Brain microvascular endothelial cell (primary cell): Measurements from ENCODE around the gene PRKCD.
A peak's percentile ranks its signal among the peaks of the same experiment; 100 is the strongest.

Experiments used
- DNase-seq: peaks from one replicate; pipeline ENCODE4 v3.0.0-alpha.2; 2020
- H3K27ac ChIP-seq: fragments of 250-450 bp; sonication (Bioruptor Pico); 2 replicates; pipeline ENCODE4 v1.5.1; 2020; ENCODE audit warnings: mild to moderate bottlenecking, moderate library complexity
- H3K27me3 ChIP-seq: fragments of 250-450 bp; sonication (Bioruptor Pico); replicated peaks from 2 replicates; pipeline ENCODE4 v1.5.1; 2020; ENCODE audit warnings: mild to moderate bottlenecking
- H3K36me3 ChIP-seq: fragments of 250-450 bp; sonication (Bioruptor Pico); replicated peaks from 2 replicates; pipeline ENCODE4 v1.5.1; 2020; ENCODE audit warnings: mild to moderate bottlenecking
- H3K4me3 ChIP-seq: 2 replicates; pipeline ENCODE4 v1.5.1; 2011; ENCODE audit warnings: low read depth, mild to moderate bottlenecking, control low read depth, low read length, moderate library complexity
- in situ Hi-C: cut with HindIII; loops from 2 replicates; pipeline ENCODE4 v1.10.0; 2017; ENCODE audit warnings: low sequenced_read_pairs, low pct_ligation_motif_present
- TF ChIP-seq, protein P1 (sequence below): IDR thresholded peaks from 2 replicates; pipeline ENCODE4 v1.5.1; 2011; ENCODE audit warnings: low read depth, mild to moderate bottlenecking, moderate library complexity, low read length, control low read depth, inconsistent platforms; ENCODE audit errors: missing control alignments

PRKCD gene

DNA sequence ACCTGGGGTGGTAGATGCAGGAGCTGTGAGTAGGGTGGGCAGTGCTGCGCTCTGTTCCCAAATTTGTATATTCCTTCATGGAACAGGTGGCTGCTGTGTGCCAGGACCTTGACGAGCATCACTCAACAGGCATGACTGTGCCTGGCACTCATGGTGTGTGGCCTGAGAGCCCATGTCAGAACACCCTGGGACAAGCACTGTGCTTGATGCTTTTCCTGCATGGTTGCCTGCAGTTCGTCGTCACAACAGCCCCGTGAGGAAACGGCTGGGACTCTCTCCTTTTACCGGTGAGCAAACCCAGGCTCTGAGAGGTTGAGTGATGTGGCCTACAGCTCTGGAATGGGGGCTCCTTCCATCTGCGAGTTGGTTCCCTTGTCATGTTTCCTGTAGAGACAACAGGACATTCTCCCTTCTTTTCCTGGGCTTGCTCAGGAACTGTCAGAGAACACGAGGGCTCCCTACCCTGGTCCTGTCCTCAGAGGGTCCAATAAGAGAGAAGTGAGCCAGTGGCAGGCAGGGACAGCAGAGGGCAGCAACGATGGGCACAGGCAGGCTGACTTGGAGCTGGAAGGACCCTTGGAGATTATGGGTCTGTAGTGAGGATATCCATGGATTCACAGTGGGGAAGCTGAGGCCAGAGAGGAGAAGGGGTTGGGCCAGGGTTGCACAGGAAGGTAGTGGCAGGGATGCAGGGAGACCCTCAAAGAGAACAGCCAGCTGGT lies 37.4 kb downstream of the PRKCD start:
- TF ChIP-seq, protein P1, sequence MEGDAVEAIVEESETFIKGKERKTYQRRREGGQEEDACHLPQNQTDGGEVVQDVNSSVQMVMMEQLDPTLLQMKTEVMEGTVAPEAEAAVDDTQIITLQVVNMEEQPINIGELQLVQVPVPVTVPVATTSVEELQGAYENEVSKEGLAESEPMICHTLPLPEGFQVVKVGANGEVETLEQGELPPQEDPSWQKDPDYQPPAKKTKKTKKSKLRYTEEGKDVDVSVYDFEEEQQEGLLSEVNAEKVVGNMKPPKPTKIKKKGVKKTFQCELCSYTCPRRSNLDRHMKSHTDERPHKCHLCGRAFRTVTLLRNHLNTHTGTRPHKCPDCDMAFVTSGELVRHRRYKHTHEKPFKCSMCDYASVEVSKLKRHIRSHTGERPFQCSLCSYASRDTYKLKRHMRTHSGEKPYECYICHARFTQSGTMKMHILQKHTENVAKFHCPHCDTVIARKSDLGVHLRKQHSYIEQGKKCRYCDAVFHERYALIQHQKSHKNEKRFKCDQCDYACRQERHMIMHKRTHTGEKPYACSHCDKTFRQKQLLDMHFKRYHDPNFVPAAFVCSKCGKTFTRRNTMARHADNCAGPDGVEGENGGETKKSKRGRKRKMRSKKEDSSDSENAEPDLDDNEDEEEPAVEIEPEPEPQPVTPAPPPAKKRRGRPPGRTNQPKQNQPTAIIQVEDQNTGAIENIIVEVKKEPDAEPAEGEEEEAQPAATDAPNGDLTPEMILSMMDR, result peak; percentile 40
- in situ Hi-C loops, result no loop called here

DNA sequence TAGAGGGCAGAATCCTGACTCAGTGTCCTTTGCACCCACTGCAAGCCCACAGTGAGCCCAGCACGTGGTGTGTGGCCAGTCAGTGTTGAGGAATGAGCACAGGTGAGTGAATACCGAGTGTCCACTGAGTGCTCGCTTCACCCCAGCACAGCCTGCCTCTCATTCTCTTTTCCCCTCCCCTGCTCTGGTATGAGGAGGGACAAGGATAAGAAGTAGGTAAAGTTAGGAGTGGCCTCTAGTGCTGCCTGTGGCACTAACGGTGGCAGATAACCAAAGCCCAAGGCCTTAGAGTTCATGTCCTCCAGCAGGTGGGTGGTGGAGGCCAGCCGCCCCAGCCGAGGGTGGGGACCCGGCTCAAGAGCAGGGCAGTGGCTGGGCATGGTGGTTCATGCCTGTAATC lies 38.0 kb downstream of the PRKCD start:
- in situ Hi-C loops, result no loop called here
- TF ChIP-seq, protein P1, result no peak
- no peaks in the 10 kb centered on the region for H3K36me3 ChIP-seq
- no peaks in the 10 kb centered on the region for H3K27me3 ChIP-seq
- no peak for DNase-seq
- no peak overlapping the region for H3K27ac ChIP-seq
- no peak overlapping the region for H3K4me3 ChIP-seq

More for the DNA sequence above, 37.4 kb downstream of the PRKCD start:
- DNase-seq, result no peak
- H3K4me3 ChIP-seq, result no peak overlapping the region
- H3K27ac ChIP-seq, result no peak overlapping the region
- no peaks in the 10 kb centered on the region for H3K36me3 ChIP-seq
- H3K27me3 ChIP-seq, result no peaks in the 10 kb centered on the region

DNA sequence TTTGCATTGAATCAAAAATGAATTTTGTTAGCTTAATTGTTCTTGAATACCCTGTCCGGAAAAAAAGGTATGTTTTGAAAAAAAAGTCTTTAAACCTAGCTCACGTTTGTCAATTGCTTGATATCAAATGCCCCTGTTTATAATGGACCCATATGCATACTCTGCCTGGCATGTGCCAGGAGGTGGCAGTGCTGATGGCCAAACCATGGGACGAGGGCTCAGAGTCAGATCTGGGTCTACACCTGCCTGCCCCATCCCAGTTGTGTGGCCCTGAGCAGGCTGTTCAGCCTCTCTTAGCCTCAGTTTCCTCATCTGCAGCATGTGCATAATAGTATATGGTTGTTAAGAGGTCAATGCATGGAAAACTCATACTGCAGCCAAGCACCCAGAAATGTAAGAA lies 38.8 kb downstream of the PRKCD start:
- TF ChIP-seq, protein P1, result peak; percentile 33
- H3K27me3 ChIP-seq, result no peaks in the 10 kb centered on the region
- no peak overlapping the region for H3K27ac ChIP-seq
- in situ Hi-C loops, result no loop called here
- H3K4me3 ChIP-seq, result no peak overlapping the region
- H3K36me3 ChIP-seq, result no peaks in the 10 kb centered on the region
- no peak for DNase-seq

DNA sequence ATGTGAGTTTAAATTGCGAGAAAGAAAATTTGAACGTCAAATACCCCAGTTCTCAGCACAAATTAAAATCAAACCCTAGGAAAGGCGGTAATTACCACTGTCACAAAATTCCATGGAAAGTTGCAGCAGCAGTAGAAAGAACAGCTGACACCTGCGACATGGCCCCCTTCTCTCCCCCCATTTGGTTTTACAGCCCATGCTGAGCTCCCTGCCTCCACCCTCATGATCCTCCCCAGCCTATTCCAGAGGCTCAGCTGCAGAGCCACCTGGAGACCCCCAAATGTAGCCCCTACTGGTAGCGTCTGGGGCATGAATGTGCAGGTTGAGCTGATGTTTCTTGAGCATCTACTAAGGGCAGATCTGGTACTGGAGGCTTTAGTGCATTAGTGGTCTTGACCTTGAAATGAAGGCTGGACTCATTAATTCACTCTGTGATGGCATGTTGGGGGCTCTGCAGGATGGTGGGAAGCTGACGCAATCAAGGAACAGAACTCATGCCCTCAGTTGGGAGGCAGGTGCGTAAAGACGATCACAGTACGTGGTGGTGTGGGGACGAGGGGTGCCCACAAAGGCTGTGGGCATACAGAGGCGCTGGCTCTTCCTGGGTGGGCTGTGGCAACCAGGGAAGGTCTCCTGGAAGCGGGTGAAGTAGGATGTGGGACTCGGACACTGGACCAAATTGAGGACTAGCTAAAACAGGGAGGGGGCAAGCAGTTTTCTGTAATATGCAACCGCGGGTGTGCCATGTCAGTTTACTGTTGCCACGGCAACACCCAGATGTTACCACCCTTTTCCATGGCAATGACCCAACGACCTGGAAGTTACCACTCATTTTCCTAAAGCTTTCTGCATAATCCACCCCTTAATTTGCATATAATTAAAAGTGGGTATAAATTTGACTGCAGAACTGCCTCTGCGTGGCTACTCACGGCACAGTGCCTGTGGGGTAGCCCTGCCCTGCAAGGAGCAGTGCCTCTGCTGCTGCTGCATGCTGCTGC lies 39.8 kb downstream of the PRKCD start:
- Histone ChIP-seq H3K27me3 (no peaks in the 10 kb centered on the region), H3K27ac (no peak overlapping the region), H3K4me3 (no peak overlapping the region), H3K36me3 (no peaks in the 10 kb centered on the region)
- DNase-seq, result no peak
- in situ Hi-C loops, result no loop called here
- TF ChIP-seq, protein P1, result no peak

DNA sequence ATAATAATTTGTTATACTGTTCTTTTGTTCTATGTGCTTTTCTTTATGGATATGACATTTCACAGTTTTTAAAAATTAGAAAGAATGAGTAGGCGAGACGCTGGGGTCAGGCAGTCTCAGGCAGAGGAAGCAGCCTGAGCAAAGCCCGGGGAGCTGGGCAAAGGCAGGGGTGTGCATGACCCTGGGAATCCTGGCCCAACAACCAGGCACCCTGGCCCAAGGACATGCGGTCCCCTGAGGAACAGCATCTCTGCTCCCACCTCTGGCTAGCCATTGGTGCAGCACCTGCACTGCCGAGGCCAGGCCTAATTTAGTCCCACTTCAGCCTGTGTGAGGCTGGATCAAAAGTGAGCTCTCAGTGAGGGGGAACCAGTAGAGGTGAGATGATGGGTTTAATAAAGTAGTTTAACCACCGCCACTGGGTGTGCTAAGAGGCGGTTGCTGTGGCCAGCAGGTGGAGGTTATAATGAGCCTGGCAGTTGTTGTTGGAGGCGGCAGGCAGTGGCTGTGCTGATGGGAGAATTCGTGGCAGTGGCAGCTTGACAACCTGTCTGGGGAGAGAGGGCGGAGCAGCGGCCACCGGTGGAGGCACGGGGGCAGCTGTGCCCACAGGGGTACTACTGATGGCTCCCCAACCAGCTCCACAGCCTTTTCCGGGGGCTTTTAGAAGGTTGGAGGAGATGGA lies 41.5 kb downstream of the PRKCD start:
- H3K36me3 ChIP-seq, result no peaks in the 10 kb centered on the region
- no peak overlapping the region for H3K4me3 ChIP-seq
- H3K27me3 ChIP-seq, result no peaks in the 10 kb centered on the region
- in situ Hi-C loops, result no loop called here
- DNase-seq, result no peak
- no peak overlapping the region for H3K27ac ChIP-seq
- TF ChIP-seq, protein P1, result no peak
